ENCODE data around the gene MAPK8IP2. TPM values are rescaled to one million over a fixed set of nuclear protein-coding genes. Genes with fewer than 3 reads are reported as not detected.
A peak's percentile ranks its signal among the peaks of the same experiment; 100 is the strongest.

MAPK8IP2 gene
- total and polyA plus RNA-seq, 10 donors: 0.22 to 2.7 (median 0.73) TPM

- no peak for DNase-seq
- H3K36me3 ChIP-seq: peaks cover 0 to 68% (median 15%) of the 10 kb centered on the region in 6 donors
- intact Hi-C loops (cut with DNase I; ENCODE audit: low total_unique reads): no loop called here
- H3K4me3 ChIP-seq: no peak overlapping the region
- TF ChIP-seq POLR2AphosphoS5 (IDR thresholded peaks at IDR 0.05) (no peak), POLR2A (IDR thresholded peaks at IDR 0.05) (no peak), CTCF (IDR thresholded peaks at IDR 0.05 in 8 of 11, conservative IDR thresholded peaks at IDR 0.05 in 3 of 11) (no peak)
- no peak overlapping the region for H3K27ac ChIP-seq
- 69 to 85% (median 83%) methylated on average over 8 of the region's 8 CpGs for WGBS, 5 donors
- H3K27me3 ChIP-seq (replicated peaks in 1 of 7): peaks cover 0 to 9% (median 0%) of the 10 kb centered on the region in 7 donors
- peaks cover 5 to 52% (median 31%) of the 10 kb centered on the region in 6 donors for H3K4me1 ChIP-seq
- H3K9me3 ChIP-seq: no peaks in the 10 kb centered on the region
Observed at GRCh38 chr22:50578776-50579310, 21.8 kb upstream of the MAPK8IP2 start.

- WGBS, 5 donors: 91 to 99% (median 96%) methylated on average over 4 of the region's 4 CpGs
- no peak for TF ChIP-seq POLR2AphosphoS5 (IDR thresholded peaks at IDR 0.05)
- no peak for TF ChIP-seq CTCF (IDR thresholded peaks at IDR 0.05 in 8 of 11, conservative IDR thresholded peaks at IDR 0.05 in 3 of 11)
- TF ChIP-seq POLR2A (IDR thresholded peaks at IDR 0.05): no peak
- DNase-seq: no peak
- no peaks in the 10 kb centered on the region for H3K9me3 ChIP-seq
- peaks cover 0 to 60% (median 15%) of the 10 kb centered on the region in 6 donors for H3K36me3 ChIP-seq
- intact Hi-C loops (cut with DNase I; ENCODE audit: low total_unique reads): no loop called here
- no peak overlapping the region for H3K4me3 ChIP-seq
- no peak overlapping the region for H3K27ac ChIP-seq
- H3K27me3 ChIP-seq (replicated peaks in 1 of 7): peaks cover 0 to 9% (median 0%) of the 10 kb centered on the region in 7 donors
- peaks cover 5 to 59% (median 32%) of the 10 kb centered on the region in 6 donors for H3K4me1 ChIP-seq
Observed at GRCh38 chr22:50579752-50580151, 20.8 kb upstream of the MAPK8IP2 start.

- H3K4me3 ChIP-seq: peak overlapping the region in 7 of 8 donors; percentile 74 to 93 (median 82)
- peak overlapping the region in 5 of 8 donors; percentile 96 to 100 (median 99) for H3K27ac ChIP-seq
- H3K27me3 ChIP-seq (replicated peaks in 1 of 7): peaks cover 0 to 9% (median 0%) of the 10 kb centered on the region in 7 donors
- WGBS, 5 donors: 80 to 95% (median 91%) methylated on average over 21 to 22 of the region's 22 CpGs
- intact Hi-C loops (cut with DNase I; ENCODE audit: low total_unique reads): no loop called here
- peaks cover 5 to 59% (median 32%) of the 10 kb centered on the region in 6 donors for H3K4me1 ChIP-seq
- no peaks in the 10 kb centered on the region for H3K9me3 ChIP-seq
- peaks cover 0 to 45% (median 15%) of the 10 kb centered on the region in 6 donors for H3K36me3 ChIP-seq
- no peak for TF ChIP-seq CTCF (IDR thresholded peaks at IDR 0.05 in 8 of 11, conservative IDR thresholded peaks at IDR 0.05 in 3 of 11)
- no peak for TF ChIP-seq POLR2AphosphoS5 (IDR thresholded peaks at IDR 0.05)
- no peak for TF ChIP-seq POLR2A (IDR thresholded peaks at IDR 0.05)
- DNase-seq: peak; percentile 83
Observed at GRCh38 chr22:50581031-50581949, 19.3 kb upstream of the MAPK8IP2 start.

Measured in spleen (tissue), 11 donors.